GM10266 (cell line): Measurements from ENCODE around the gene CTBP2.
"Not testable (repeated sequence)": the region's sequence is repeated elsewhere in the genome, so short reads cannot be mapped to it uniquely, and the experiment has no call there.

ENCODE experiments used
- DNase-seq: peaks from one replicate; pipeline ENCODE4 v3.0.0; 2012; ENCODE audit errors: extremely low spot score
- TF ChIP-seq, protein P1 (sequence below): IDR thresholded peaks from 2 replicates; pipeline ENCODE4 v1.5.1; 2012; ENCODE audit warnings: mild to moderate bottlenecking, low read depth; ENCODE audit not compliant: control insufficient read depth, insufficient read depth; ENCODE audit errors: missing control alignments

Gene CTBP2

DNA sequence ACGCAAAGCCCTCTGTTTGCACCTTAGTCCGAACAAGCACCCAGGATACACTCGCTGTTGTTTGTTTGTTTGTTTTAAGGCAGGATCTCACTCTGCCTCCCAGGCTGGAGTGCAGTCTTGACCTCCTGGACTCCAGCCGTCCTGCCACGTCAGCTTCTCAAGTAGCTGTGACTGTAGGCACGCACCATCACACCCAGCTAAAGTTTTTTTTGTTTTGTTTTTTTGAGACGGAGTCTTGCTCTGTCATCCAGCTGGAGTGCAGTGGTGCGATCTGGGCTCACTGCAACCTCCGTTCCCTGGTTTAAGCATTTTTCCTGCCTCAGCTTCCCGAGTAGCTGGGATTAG, 76.8 kb downstream of the CTBP2 start:
- DNase-seq: no peak
- TF ChIP-seq, protein P1, sequence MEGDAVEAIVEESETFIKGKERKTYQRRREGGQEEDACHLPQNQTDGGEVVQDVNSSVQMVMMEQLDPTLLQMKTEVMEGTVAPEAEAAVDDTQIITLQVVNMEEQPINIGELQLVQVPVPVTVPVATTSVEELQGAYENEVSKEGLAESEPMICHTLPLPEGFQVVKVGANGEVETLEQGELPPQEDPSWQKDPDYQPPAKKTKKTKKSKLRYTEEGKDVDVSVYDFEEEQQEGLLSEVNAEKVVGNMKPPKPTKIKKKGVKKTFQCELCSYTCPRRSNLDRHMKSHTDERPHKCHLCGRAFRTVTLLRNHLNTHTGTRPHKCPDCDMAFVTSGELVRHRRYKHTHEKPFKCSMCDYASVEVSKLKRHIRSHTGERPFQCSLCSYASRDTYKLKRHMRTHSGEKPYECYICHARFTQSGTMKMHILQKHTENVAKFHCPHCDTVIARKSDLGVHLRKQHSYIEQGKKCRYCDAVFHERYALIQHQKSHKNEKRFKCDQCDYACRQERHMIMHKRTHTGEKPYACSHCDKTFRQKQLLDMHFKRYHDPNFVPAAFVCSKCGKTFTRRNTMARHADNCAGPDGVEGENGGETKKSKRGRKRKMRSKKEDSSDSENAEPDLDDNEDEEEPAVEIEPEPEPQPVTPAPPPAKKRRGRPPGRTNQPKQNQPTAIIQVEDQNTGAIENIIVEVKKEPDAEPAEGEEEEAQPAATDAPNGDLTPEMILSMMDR: no peak

DNA sequence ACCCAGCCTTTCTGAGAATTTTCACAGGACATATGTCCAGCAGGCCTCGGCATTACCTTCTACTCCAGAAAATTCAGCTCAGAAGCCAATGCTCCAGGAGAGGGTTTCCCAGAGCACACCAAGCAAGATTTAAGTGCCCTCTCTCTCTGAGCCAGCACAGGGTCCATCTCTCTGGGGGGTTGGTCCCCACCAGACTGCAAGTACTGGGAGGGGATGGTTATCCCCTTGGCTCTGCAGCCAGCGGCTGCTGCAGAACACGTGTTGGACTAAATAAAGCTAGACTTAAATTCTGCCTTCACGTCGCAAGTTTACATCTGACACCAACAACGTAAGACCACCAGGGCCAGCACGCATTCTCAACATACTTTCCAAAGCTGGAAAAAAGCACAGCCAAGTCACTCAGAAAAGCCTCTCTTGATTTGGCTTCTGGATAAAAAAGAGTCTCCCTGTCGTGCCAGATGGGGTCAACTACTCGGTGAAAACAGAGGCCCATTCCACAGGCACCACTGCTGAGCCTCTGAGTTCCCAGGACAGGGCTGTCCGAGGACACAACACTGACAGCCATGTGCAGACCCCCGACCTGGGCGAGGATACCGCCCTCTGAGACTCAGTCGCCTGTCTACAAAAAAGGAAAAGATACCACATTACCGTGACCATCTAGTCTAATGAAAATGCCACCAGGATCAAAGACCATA, 77.3 kb downstream of the CTBP2 start:
- TF ChIP-seq, protein P1: no peak
- DNase-seq: no peak

DNA sequence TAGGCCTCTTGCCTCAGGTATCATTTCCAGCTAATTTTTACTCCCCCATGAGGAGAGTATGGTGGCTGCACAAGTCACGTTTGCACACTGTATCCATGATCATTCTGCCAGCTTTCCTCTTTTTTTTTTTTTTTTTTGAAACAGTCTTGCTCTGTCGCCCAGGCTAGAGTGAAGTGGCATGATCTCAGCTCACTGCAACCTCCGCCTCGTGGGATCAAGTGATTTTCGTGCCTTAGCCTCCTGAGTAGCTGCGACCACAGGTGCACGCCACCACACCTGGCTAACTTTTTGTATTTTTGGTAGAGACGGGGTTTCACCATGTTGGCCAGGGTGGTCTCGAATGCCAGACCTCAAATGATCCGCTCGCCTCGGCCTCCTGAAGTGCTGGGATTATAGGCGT, 77.9 kb downstream of the CTBP2 start:
- DNase-seq: not testable (repeated sequence)

DNA sequence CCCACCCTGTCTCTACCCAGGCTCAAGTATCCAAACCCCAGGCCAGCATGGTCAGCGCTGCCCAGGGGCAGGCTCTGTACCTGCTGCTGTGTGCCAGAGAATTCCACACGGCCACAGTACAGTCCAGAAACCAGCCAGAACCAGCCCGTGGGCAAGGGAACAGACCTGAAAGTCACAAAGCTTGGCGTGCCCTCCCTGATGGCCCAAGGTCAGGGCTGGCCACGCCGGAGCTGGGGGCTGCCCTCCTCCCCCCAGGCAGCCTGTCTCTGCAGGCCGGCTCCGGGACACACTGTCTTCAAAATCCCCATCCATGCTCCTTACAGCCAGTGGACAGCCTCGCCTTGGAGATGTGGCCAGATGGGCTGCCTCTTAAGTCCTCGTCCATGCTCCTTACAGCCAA, 78.4 kb downstream of the CTBP2 start:
- no peak for DNase-seq
- TF ChIP-seq, protein P1: no peak

DNA sequence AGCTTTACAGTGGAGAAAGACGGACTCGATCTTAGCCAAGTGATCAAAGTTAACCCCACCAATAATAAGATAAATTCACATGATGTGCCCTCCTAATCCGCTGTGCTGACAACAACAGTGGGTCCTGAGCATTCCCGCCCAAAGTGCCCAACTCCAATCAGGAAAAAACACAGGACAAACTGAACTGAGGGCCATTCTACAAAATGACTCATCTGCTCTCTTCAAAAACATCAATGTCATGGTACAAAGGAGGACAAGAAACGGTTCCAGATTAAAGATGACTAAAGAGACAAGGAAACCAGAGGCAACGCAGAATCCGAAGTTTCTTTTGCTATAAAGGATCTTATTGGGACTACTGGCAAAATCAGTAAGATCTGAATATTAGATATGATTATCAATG, 79.4 kb downstream of the CTBP2 start:
- TF ChIP-seq, protein P1: no peak
- no peak for DNase-seq

DNA sequence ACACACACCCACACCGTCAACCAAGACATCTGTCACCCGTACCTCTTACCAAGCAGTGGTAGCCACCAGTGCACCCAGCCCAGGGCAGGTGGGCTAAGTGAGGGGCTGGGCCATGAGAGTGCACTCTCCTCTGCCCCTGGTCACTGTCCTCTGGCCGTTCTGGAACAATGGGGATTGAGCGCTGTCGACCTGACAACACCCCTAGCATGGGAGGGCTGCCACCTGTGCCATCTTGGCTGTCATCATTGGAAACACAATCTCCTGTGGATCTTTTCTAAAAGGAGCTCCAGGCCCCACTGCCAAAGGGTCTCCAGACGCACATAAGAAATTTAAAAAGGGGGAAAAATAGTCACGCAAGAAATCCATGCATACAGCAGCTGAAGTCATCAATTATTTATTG, 80.1 kb downstream of the CTBP2 start:
- no peak for DNase-seq
- TF ChIP-seq, protein P1: no peak

DNA sequence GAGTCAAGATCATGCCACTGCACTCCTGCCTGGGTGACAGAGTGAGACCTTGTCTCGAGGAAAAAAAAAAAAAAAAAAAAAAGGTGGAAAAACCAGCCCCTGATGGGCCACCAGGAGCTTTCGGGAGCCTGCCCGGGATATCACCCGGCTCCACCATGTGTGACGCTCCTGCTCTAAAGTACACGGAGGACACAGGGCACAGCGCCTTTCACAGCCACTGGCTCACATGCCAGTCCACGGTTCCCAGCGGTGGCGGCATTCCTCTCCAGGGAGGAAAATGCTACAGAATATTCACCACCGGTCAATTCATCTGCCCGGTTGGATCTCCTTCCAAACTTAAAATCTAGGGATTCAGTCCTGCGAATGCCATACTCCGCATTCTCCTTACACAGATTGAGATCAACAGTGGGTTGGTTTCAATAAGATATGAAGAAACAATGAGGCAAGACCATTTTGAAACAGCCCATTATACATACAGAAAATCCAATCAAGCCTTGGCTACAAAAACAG, 81.2 kb downstream of the CTBP2 start:
- no peak for DNase-seq
- TF ChIP-seq, protein P1: no peak
